Measurements from ENCODE around the gene EFNB1.

- TF ChIP-seq ELF4 (IDR thresholded peaks at IDR 0.05) (no peak), NFRKB (IDR thresholded peaks at IDR 0.05) (no peak), LEF1 (IDR thresholded peaks at IDR 0.05; ENCODE audit: borderline replicate concordance) (no peak), FOXK2 (IDR thresholded peaks at IDR 0.05) (no peak)
These were observed 6.3 kb downstream of the EFNB1 start for GRCh38 chrX:68835104-68835442.

Measured in HEK293T (cell line).